Measurements from ENCODE around the gene SNAI3. TPM values are rescaled to one million over a fixed set of nuclear protein-coding genes. Genes with fewer than 3 reads are reported as not detected.

Gene SNAI3
- total and polyA plus RNA-seq, 2 of the 4 experiments (the other 2 are of a cell fraction), result 0.21 TPM; not detected in 1

DNA sequence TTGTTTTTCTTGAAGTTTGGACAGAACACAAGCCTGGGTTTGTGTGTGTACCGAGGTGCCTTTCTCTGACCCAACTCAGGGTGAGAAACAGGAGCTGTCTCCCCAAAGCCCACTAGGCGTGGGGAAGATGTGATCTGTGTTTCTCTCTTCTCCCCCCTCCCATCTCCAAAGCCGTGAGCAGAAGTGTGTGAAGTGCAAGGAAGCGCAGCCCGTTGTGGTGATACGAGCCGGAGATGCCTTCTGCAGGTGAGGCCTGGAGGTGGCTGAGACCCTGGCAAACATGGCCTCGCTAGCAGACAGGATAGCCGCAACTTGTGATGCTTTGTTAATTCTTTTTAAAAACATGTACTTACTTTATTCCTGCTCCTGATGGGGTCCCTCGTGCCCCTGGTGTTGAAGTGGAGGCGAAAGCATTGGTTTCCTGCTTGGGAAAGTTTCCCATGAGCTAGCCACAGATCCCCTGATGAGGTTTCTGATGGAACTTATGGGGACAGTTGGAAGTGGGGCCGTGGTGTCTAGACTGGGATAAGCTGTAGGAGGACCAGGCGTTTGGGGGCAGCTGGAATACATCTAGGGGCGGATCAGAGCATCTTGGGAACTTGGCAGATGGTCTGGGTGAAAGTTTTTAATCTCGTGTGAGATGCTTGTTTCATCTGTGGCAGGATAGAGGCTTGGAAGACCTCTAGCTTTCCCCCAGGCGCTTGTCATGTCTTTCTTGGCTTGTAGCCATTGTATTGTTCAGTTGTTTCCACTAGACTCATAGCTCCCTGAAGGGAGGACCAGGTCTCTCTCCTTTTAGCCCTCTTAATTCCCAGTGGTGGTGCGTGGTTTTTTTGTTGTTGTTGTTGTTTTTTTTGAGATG is 20.9 kb upstream of the SNAI3 start:
- H3K9me1 ChIP-seq (ENCODE audit: insufficient read depth, low read length), result no peaks in the 10 kb centered on the region
- 80% methylated on average over 1 of the region's 17 CpGs; no CpG with 5 or more reads in 1 of the 2 experiments for WGBS, 2 experiments (ENCODE audit: extremely low coverage in 2 of 2, insufficient read length in 1 of 2)
- H3K23ac ChIP-seq (ENCODE audit: low read depth, low read length), result no peak overlapping the region
- no peak overlapping the region for H3K56ac ChIP-seq (ENCODE audit: extremely low read depth, insufficient read depth, low read length)
- H3K18ac ChIP-seq (ENCODE audit: low read depth, low read length), result no peak overlapping the region
- no peaks in the 10 kb centered on the region for H3K27me3 ChIP-seq (ENCODE audit: control insufficient read depth, insufficient read depth, low read length)
- H3K79me1 ChIP-seq (ENCODE audit: low read depth in 1 of 2, low read length in 2 of 2), result peaks cover 26 to 68% of the 10 kb centered on the region in 2 experiments
- no peak overlapping the region; the same call in 1 of the 2 replicates for H4K91ac ChIP-seq (ENCODE audit: insufficient read depth, low read depth, low read length)
- ATAC-seq (ENCODE audit: low read depth), result no peak
- H2AK9ac ChIP-seq (replicated peaks; ENCODE audit: low read depth, low read length, poor library complexity), result peak overlapping the region; percentile 98
- TF ChIP-seq POLR2A (IDR thresholded peaks at IDR 0.05; ENCODE audit: low read depth, low read length) (no peak), USF2 (IDR thresholded peaks at IDR 0.05; ENCODE audit: low read depth, low read length) (no peak), CTCF (conservative IDR thresholded peaks at IDR 0.05; ENCODE audit: low read depth, low read length) (no peak), MAFK (IDR thresholded peaks at IDR 0.05; ENCODE audit: low read depth, low read length) (no peak)
- no peaks in the 10 kb centered on the region for H3K9me3 ChIP-seq (ENCODE audit: control insufficient read depth, insufficient read depth, low read length)
- H3K4me1 ChIP-seq (ENCODE audit: control insufficient read depth, insufficient read depth, low read length), result peaks cover 11% of the 10 kb centered on the region
- ChIA-PET CTCF (no interaction called here), POLR2A (ENCODE audit: unreplicated experiment) (no interaction called here)
- no TSS peak for BruUV-seq (replicated peaks)
- peak overlapping the region; percentile 95 for H3K4me3 ChIP-seq (ENCODE audit: insufficient read depth, low read depth, low read length)
- peak overlapping the region; percentile 80 for H3K9ac ChIP-seq (ENCODE audit: low read depth, low read length)
- intact Hi-C loops (cut with micrococcal nuclease), result no loop called here
- DNase-seq, result no peak
- H4K20me1 ChIP-seq (ENCODE audit: insufficient read depth, low read length), result peaks cover 26% of the 10 kb centered on the region; the same call in 1 of the 2 replicates
- H4K8ac ChIP-seq (ENCODE audit: low read depth in 2 of 2, low read length in 2 of 2), result peak overlapping the region; percentile 50 to 89; a peak in 3 of 4 replicates
- H3K4me2 ChIP-seq (ENCODE audit: low read depth, low read length), result peak overlapping the region; percentile 99
- H2BK15ac ChIP-seq (ENCODE audit: low read depth, low read length), result no peak overlapping the region
- H3K4ac ChIP-seq (ENCODE audit: low read depth, low read length), result peak overlapping the region; percentile 81
- H2AK5ac ChIP-seq (ENCODE audit: low read depth, low read length), result peak overlapping the region; percentile 62
- no peak overlapping the region for H2BK120ac ChIP-seq (ENCODE audit: low read depth, low read length)
- peak overlapping the region; percentile 94 for H2AFZ ChIP-seq (replicated peaks; ENCODE audit: low read length, poor library complexity)
- H2BK5ac ChIP-seq (ENCODE audit: low read depth, low read length, poor library complexity, severe bottlenecking), result no peak overlapping the region
- H3K27ac ChIP-seq (ENCODE audit: insufficient read depth, low read length), result peak overlapping the region; percentile 65; the same call in 1 of the 2 replicates
- H4K5ac ChIP-seq (ENCODE audit: low read depth, low read length), result no peak overlapping the region
- H3K36me3 ChIP-seq (ENCODE audit: control insufficient read depth, insufficient read depth, low read length), result 0 out of 2 replicates have a peak, but pooled peaks cover 2% of the 10 kb centered on the region
- dilution Hi-C loops (cut with HindIII; ENCODE audit: low sequenced_read_pairs, unreplicated experiment), result no loop called here
- H3K14ac ChIP-seq (replicated peaks; ENCODE audit: low read depth, low read length), result peak overlapping the region; percentile 37; the same call in 1 of the 2 replicates
- H2BK20ac ChIP-seq (ENCODE audit: low read depth, low read length), result no peak overlapping the region
- in situ Hi-C loops (cut with MboI; ENCODE audit: low sequenced_read_pairs), result no loop called here

Data from IMR-90 (cell line).